Ovary (tissue), 9 donors: ENCODE results near the gene NDUFS3. TPM values are rescaled to one million over a fixed set of nuclear protein-coding genes. Genes with fewer than 3 reads are reported as not detected.
A peak's percentile ranks its signal among the peaks of the same experiment; 100 is the strongest.

Source experiments
- DNase-seq, 5 donors: peaks; one replicate each; pipeline ENCODE4 v3.0.0-alpha.2; 2019 to 2020
- H3K27ac ChIP-seq, 2 donors: fragments of 200-600 bp; one replicate each; pipeline versions ENCODE4 v1.5.1 to v1.8.0; 2019 to 2022
- H3K27me3 ChIP-seq: fragments of 200-600 bp; one replicate; pipeline ENCODE4 v1.8.0; 2022
- H3K36me3 ChIP-seq: fragments of 200-600 bp; sonication (generic); one replicate; pipeline ENCODE4 v1.5.1; 2019
- H3K4me1 ChIP-seq: one replicate; pipeline ENCODE4 v1.8.1; 2013; ENCODE audit warnings: mild to moderate bottlenecking, moderate library complexity; ENCODE audit not compliant: insufficient read depth
- H3K4me3 ChIP-seq: fragments of 200-600 bp; sonication (generic); one replicate; pipeline ENCODE4 v1.5.1; 2017
- H3K9me3 ChIP-seq, 2 donors: fragments of 200-600 bp in 1 of 2; sonication (generic) in 1 of 2; one replicate each; pipeline versions ENCODE4 v1.5.1 to v1.8.1; 2013 to 2019; ENCODE audit warnings: mild to moderate bottlenecking in 1 of 2, moderate library complexity in 1 of 2
- EP300 ChIP-seq: sonication (generic); formaldehyde crosslinking; IDR thresholded peaks from one replicate; pipeline ENCODE4 v1.6.1; 2017; ENCODE audit warnings: antibody characterized with exemption
- POLR2A ChIP-seq: fragments of 450-650 bp; IDR thresholded peaks from one replicate; pipeline ENCODE4 v1.6.1; 2017; ENCODE audit warnings: antibody characterized with exemption, mild to moderate bottlenecking, moderate library complexity
- WGBS, 3 donors: extraction: QIAGEN DNeasy Blood & Tissue Kit in 1 of 3; methylation state at CpG; one replicate each; pipeline versions ENCODE4 v1.1.5 to v1.1.7; 2013 to 2017; 5-methylcytosine and 5-hydroxymethylcytosine counted together
- intact Hi-C, 4 donors: fragments of 100-400 bp; cut with DNase I; formaldehyde crosslinking; loops; one replicate each; pipeline versions ENCODE4 v1.11.0 to v1.15.1; 2022 to 2023
- polyA plus RNA-seq, 2 donors: library from polyadenylated mRNA; stranded (reverse); fragments of 200-250 nt in 1 of 2; fragments of 350-450 nt in 1 of 2; fragmentation: Illumina TruSeq in 1 of 2; extraction: RNeasy Lipid Tissue Mini Kit (QIAGEN cat#74804) in 1 of 2; gene quantifications; one replicate each; pipeline ENCODE4 v1.2.3, GENCODE V29; 2013 to 2014
- total RNA-seq, 7 donors: library from RNA; depleted of rRNA in 2 of 7; stranded (reverse); fragments of >200 nt in 2 of 7; fragmentation: NEBNext Ultra II Directional in 3 of 7; extraction: Animal tissue kit (Norgen Biotek cat#: 25700) in 3 of 7; gene quantifications; one replicate each; pipeline versions ENCODE4 v1.1.0 to v1.2.4, GENCODE V29; 2016 to 2023
- TF ChIP-seq, protein P1 (sequence below), 3 donors: fragments of 450-650 bp in 2 of 3; fragments of 200-600 bp in 1 of 3; IDR thresholded peaks; one replicate each; pipeline versions ENCODE4 v1.5.1 to v1.8.0; 2016 to 2022; ENCODE audit warnings: antibody characterized with exemption in 3 of 3, mild to moderate bottlenecking in 1 of 3
- donor health status: DM: no; HTN: no; CAD: no; lungs with moderate emphysema.
- donor health status: DM: no; HTN: no; CAD: no.
- donor health status: Bipolar disorder and iron deficiency.
- donor health status: DM: yes; HTN: yes; CAD: no.
- donor health status: DM: no; HTN: no; CAD: no.
- donor health status: DM: yes; HTN: yes; CAD: no.

NDUFS3 gene
- total and polyA plus RNA-seq, 9 donors = 40.8 to 76.9 (median 61.4) TPM

DNA sequence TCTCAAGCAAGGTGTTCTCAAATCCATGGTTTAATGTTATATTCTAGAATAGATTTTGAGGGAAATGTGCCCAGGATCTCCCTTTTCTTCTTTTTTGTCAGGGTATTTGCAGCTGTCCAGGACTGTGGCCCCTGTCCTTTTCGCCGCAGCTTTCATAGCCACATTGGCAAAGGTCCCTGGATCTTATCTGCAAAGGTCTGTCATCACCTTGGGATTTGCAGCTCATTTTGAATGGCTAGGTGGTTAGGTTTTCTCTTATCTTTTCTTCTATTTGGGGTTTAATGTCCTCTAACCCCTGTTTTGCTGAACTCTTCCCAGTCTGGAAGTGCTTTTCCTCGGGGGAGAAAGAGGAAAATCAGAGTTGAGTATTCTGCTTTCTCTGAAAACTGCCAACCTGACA lies 27.0 kb downstream of the NDUFS3 start:
- Histone ChIP-seq H3K27me3 (no peaks in the 10 kb centered on the region), H3K4me1 (no peaks in the 10 kb centered on the region), H3K4me3 (no peak overlapping the region), H3K9me3 (no peaks in the 10 kb centered on the region), H3K36me3 (no peaks in the 10 kb centered on the region), H3K27ac (no peak overlapping the region)
- 66 to 82% (median 76%) methylated on average over 3 of the region's 3 CpGs for WGBS, 3 donors
- intact Hi-C loops = no loop called here
- no peak for TF ChIP-seq POLR2A
- no peak for TF ChIP-seq EP300
- TF ChIP-seq, protein P1, sequence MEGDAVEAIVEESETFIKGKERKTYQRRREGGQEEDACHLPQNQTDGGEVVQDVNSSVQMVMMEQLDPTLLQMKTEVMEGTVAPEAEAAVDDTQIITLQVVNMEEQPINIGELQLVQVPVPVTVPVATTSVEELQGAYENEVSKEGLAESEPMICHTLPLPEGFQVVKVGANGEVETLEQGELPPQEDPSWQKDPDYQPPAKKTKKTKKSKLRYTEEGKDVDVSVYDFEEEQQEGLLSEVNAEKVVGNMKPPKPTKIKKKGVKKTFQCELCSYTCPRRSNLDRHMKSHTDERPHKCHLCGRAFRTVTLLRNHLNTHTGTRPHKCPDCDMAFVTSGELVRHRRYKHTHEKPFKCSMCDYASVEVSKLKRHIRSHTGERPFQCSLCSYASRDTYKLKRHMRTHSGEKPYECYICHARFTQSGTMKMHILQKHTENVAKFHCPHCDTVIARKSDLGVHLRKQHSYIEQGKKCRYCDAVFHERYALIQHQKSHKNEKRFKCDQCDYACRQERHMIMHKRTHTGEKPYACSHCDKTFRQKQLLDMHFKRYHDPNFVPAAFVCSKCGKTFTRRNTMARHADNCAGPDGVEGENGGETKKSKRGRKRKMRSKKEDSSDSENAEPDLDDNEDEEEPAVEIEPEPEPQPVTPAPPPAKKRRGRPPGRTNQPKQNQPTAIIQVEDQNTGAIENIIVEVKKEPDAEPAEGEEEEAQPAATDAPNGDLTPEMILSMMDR (IDR thresholded peaks at IDR 0.05) = no peak
- DNase-seq = no peak

DNA sequence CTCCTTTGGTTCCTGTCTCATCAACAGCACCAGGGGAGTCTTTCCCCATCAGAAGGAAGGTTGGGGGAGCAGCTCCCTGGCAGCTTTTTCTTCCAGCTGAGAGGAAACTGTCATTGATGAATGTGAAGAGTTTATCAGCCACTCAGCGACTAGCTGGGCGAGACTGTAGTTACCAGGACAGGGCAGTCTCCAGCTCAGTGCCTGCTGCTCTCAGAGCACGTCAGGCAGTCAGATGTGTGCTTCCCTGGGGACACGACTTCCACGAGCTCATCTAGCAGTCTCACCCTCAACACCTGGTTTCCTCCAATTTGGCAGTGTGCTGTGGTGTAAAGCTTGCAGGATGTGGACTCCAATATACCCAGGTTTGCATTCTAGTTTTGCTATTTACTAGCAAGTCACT lies 27.9 kb downstream of the NDUFS3 start:
- intact Hi-C loops = no loop called here
- Histone ChIP-seq H3K27ac (no peak overlapping the region), H3K9me3 (no peaks in the 10 kb centered on the region), H3K36me3 (no peaks in the 10 kb centered on the region), H3K27me3 (no peaks in the 10 kb centered on the region), H3K4me1 (no peaks in the 10 kb centered on the region), H3K4me3 (no peak overlapping the region)
- TF ChIP-seq, protein P1 (IDR thresholded peaks at IDR 0.05) = no peak
- TF ChIP-seq POLR2A (no peak), EP300 (no peak)
- WGBS, 3 donors = 33 to 45% (median 35%) methylated on average over 5 of the region's 5 CpGs
- DNase-seq = no peak

DNA sequence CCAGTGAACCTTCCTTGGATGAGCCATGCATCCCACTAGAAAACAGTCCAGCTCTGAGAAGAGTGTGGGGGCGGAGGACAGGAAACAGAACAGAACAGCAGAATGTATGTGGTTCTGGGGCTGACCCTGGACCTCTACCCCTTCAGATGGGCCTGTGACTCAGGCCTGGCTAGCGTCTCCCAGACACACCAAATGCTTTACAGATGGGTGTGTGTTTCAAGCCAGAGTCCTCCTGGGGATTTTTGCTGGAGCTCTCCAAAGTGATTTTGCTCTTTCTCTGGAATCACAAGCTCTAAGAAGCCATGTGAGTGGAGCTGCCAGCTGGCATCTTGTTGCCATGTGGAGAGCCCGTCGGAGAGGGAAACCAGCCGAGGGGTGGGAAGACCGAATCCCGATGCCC lies 28.5 kb downstream of the NDUFS3 start:
- peak in 3 of 5 donors; percentile 43 to 63 (median 53) for DNase-seq
- TF ChIP-seq EP300 (no peak), POLR2A (no peak)
- TF ChIP-seq, protein P1 (IDR thresholded peaks at IDR 0.05) = no peak
- 7 to 16% (median 14%) methylated on average over 7 of the region's 7 CpGs for WGBS, 3 donors
- no peaks in the 10 kb centered on the region for H3K36me3 ChIP-seq
- H3K4me3 ChIP-seq = no peak overlapping the region
- intact Hi-C loops = no loop called here
- H3K9me3 ChIP-seq = no peaks in the 10 kb centered on the region
- no peaks in the 10 kb centered on the region for H3K27me3 ChIP-seq
- no peaks in the 10 kb centered on the region for H3K4me1 ChIP-seq
- H3K27ac ChIP-seq = no peak overlapping the region

DNA sequence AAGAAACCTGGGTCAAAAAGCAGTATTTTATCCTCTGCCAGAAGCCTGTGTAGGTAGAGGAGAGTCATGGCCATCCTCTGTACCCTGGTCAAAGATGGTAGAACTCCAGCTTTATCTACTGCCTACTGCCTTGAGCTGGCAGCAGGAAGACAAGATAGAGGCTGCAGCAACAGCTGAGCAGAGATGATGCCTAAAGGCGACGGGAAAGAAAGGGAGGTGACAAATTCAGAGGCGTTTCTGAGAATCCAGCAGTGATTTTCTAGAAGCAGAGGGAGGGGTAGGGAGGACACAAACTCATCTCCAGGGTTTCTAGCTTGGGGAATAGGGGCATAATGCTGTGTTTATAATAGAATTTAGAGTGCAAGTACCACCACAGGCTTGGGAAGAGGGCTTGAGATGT lies 30.8 kb downstream of the NDUFS3 start:
- no peak overlapping the region for H3K27ac ChIP-seq
- H3K9me3 ChIP-seq = no peaks in the 10 kb centered on the region
- no peak for DNase-seq
- no peaks in the 10 kb centered on the region for H3K36me3 ChIP-seq
- intact Hi-C loops = loop anchor here in 3 of 4 donors (10.0 kb wide), 1 partner anchor 235 kb away; the partner anchor contains the start of gene SPI1 (in 3 of the 3)
- H3K27me3 ChIP-seq = no peaks in the 10 kb centered on the region
- WGBS, 3 donors = 77 to 83% (median 80%) methylated on average over 3 of the region's 3 CpGs
- no peaks in the 10 kb centered on the region for H3K4me1 ChIP-seq
- no peak for TF ChIP-seq EP300
- TF ChIP-seq, protein P1 (IDR thresholded peaks at IDR 0.05) = no peak
- no peak for TF ChIP-seq POLR2A
- H3K4me3 ChIP-seq = no peak overlapping the region
